Fibroblast of mammary gland (primary cell): ENCODE measurements around the gene TEF.
A peak's percentile ranks its signal among the peaks of the same experiment; 100 is the strongest.

ENCODE experiments used
- DNase-seq: peaks from one replicate; pipeline ENCODE4 v3.0.0-alpha.2; 2010; ENCODE audit warnings: low read depth
- H3K4me3 ChIP-seq: 2 replicates; pipeline ENCODE4 v1.5.1; 2011; ENCODE audit warnings: low read depth, mild to moderate bottlenecking, low read length, moderate library complexity; ENCODE audit not compliant: control insufficient read depth
- CTCF ChIP-seq: conservative IDR thresholded peaks from 2 replicates; pipeline ENCODE4 v1.5.1; 2011; ENCODE audit warnings: low read depth, low read length, inconsistent platforms; ENCODE audit not compliant: control insufficient read depth, insufficient read depth

Gene TEF

GRCh38 chr22:41345807-41346335 is 35.9 kb upstream of the TEF start:
- no peak for DNase-seq
- no peak for TF ChIP-seq CTCF
- H3K4me3 ChIP-seq: no peak overlapping the region

- no peak for TF ChIP-seq CTCF
- no peak for DNase-seq
- H3K4me3 ChIP-seq: no peak overlapping the region
These were observed 34.5 kb upstream of the TEF start for GRCh38 chr22:41347066-41347859.

GRCh38 chr22:41348964-41349484 is 32.7 kb upstream of the TEF start:
- H3K4me3 ChIP-seq: no peak overlapping the region
- TF ChIP-seq CTCF: no peak

GRCh38 chr22:41350087-41350486 is 31.7 kb upstream of the TEF start:
- TF ChIP-seq CTCF: no peak
- H3K4me3 ChIP-seq: no peak overlapping the region
- DNase-seq: peak; percentile 68

More at GRCh38 chr22:41348964-41349484, 32.7 kb upstream of the TEF start:
- no peak for DNase-seq

DNA sequence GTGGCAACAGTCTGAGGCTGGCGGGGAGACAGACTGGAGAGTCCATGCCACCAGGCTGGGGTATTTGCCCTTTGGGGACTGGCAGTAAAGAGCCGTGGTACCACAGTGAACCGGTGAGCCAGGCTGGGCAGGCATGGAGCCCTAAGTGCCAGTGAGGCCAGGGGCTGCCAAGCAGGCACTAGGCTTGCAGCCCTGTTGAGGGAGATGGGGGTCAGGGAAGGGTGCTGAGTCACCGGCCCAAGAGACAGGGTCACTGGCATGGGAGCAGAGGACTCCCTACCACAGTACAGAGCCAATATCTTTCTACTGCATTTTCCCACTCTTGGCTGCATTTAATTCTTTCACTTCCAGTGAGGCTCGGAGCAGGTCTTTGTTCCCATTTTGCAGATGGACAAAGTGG is 30.7 kb upstream of the TEF start:
- DNase-seq: no peak
- no peak overlapping the region for H3K4me3 ChIP-seq
- TF ChIP-seq CTCF: no peak

DNA sequence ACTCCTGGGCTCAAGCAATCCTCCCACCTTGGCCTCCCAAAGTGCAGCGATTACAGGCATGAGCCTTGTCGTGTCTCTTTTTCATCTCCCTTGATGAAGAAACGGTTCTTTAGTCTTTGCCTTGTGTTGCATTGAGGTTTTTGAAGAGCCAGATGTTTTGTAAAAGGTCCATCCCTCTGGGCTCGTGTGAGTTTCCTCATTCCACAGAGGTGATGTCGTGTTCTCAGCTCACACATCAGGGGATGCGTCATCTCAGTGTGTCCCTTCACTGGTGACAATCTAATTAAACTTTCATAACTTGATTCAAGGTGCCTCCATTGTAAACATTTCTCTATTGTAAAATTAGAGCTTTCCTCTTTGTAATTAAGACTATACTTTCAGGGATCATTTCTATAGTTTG is 29.7 kb upstream of the TEF start:
- H3K4me3 ChIP-seq: no peak overlapping the region
- no peak for TF ChIP-seq CTCF
- peak; percentile 70 for DNase-seq
